Gastrocnemius medialis (tissue), 4 donors: ENCODE results near the gene GJC2. TPM values are rescaled to one million over a fixed set of nuclear protein-coding genes. Genes with fewer than 3 reads are reported as not detected.

Experiments
- ATAC-seq, 2 donors: fragments of 150-250 bp; one replicate each; pipeline ENCODE4 v1.9.1; 2016
- DNase-seq, 2 donors: peaks; one replicate each; pipeline ENCODE4 v3.0.0-alpha.2; 2019
- H3K27ac ChIP-seq, 4 donors: fragments of 200-600 bp; sonication (generic); 1 replicate in 1 of 4; 2 replicates in 3 of 4; pipeline ENCODE4 v1.5.1; 2016 to 2018; ENCODE audit warnings: mild to moderate bottlenecking in 2 of 4, moderate library complexity in 1 of 4
- H3K27me3 ChIP-seq, 3 donors: fragments of 200-600 bp; sonication (generic) in 2 of 3; 1 replicate in 1 of 3; 2 replicates in 2 of 3; pipeline versions ENCODE4 v1.5.1 to v1.6.0; 2016 to 2019; ENCODE audit warnings: mild to moderate bottlenecking in 1 of 3, moderate library complexity in 1 of 3
- H3K36me3 ChIP-seq, 2 donors: fragments of 200-600 bp; sonication (generic) in 1 of 2; one replicate each; pipeline ENCODE4 v1.5.1; 2017 to 2018
- H3K4me1 ChIP-seq, 2 donors: fragments of 200-600 bp; sonication (generic) in 1 of 2; one replicate each; pipeline ENCODE4 v1.5.1; 2016 to 2017; ENCODE audit warnings: mild to moderate bottlenecking in 2 of 2
- H3K4me3 ChIP-seq, 4 donors: fragments of 200-600 bp; sonication (generic) in 3 of 4; 1 replicate in 1 of 4; 2 replicates in 3 of 4; pipeline ENCODE4 v1.5.1; 2016 to 2019; ENCODE audit warnings: mild to moderate bottlenecking in 2 of 4
- H3K9me3 ChIP-seq, 3 donors: fragments of 200-600 bp; sonication (generic) in 2 of 3; 1 replicate in 1 of 3; 2 replicates in 2 of 3; pipeline ENCODE4 v1.5.1; 2016 to 2019
- POLR2A ChIP-seq, 2 donors: fragments of 450-650 bp; IDR thresholded peaks; one replicate each; pipeline ENCODE4 v1.6.1; 2017; ENCODE audit warnings: antibody characterized with exemption in 2 of 2, mild to moderate bottlenecking in 2 of 2, moderate library complexity in 2 of 2
- in situ Hi-C, 4 donors: fragments of 200-750 bp; cut with MboI; loops; one replicate each; pipeline versions ENCODE4 v1.15.0 to v1.8.0; 2017; ENCODE audit warnings: low sequenced_read_pairs in 4 of 4
- intact Hi-C: fragments of 100-400 bp; cut with DNase I; formaldehyde crosslinking; loops from one replicate; pipeline ENCODE4 v1.15.1; 2023; ENCODE audit warnings: low total_unique reads
- total RNA-seq, 4 donors: library from RNA; depleted of rRNA; stranded (reverse); fragments of >200 nt; gene quantifications; one replicate each; pipeline versions ENCODE4 v1.1.0 to v1.2.3, GENCODE V29; 2016
- TF ChIP-seq, protein P1 (sequence below), 5 experiments: fragments of 450-650 bp in 3 of 5; fragments of 200-600 bp in 2 of 5; sonication (generic) in 2 of 5; IDR thresholded peaks in 4 of 5; conservative IDR thresholded peaks in 1 of 5; 1 replicate in 4 of 5; 2 replicates in 1 of 5; pipeline ENCODE4 v1.5.1; 2016 to 2019; ENCODE audit warnings: antibody characterized with exemption in 5 of 5, mild to moderate bottlenecking in 3 of 5, moderate library complexity in 3 of 5

The GJC2 gene
- total RNA-seq, 4 donors from 2014 or later: 0.26 to 0.64 TPM; not detected in 2

DNA sequence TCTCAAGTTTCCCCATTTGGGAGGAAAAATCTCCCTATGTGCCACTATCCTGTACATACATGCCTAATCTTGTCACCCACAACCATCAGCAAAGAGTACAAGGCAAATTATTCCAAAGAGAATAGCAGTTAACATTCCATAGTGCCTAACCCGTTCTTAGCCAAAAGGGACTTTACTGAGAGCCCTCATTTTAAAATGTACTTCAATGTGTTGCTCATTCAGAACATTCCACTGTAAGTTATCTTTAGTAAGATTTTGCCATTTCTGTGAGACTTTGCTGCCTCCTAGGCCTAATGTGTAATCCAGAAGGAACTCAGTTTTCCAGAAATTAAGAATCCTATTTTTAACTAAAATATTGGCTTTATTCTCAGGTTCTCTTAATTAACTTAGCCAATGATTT lies 29.4 kb upstream of the GJC2 start:
- intact Hi-C loops (no loop called here), in situ Hi-C loops (no loop called here)
- DNase-seq: no peak
- Histone ChIP-seq H3K27me3 (no peaks in the 10 kb centered on the region), H3K4me1 (no peaks in the 10 kb centered on the region), H3K9me3 (no peaks in the 10 kb centered on the region), H3K4me3 (no peak overlapping the region), H3K36me3 (no peaks in the 10 kb centered on the region), H3K27ac (no peak overlapping the region)
- TF ChIP-seq POLR2A (IDR thresholded peaks at IDR 0.05): no peak
- no peak for ATAC-seq

DNA sequence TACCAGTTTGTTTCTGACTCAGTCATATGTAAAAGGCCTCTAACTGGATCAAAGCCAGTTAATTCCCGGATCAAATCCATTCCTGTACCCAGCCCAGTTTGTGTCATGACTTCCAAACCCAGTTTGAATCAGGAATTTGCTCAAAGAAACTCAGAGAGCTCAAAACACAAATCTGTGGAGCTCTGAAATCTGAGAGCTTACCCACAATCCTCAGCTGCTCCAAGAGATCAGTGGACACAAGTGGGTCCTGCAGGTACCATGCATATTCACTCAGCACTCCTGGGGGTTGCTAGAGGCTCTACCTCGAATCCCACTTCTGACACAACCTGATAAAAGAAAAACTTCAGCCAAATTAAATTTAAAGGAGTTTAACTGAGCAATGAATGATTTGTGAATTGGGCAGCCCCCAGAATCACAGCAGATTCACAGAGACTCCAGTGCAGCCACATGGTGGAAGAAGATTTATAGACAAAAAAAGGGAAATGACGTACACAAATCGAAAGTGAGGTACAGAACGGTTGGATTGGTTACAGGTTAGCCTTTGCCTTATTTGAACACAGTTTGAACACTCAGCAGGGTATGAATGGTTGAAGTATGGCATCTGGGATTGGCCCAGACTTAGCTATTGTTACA lies 28.8 kb upstream of the GJC2 start:
- no peak for TF ChIP-seq POLR2A (IDR thresholded peaks at IDR 0.05)
- TF ChIP-seq, protein P1, sequence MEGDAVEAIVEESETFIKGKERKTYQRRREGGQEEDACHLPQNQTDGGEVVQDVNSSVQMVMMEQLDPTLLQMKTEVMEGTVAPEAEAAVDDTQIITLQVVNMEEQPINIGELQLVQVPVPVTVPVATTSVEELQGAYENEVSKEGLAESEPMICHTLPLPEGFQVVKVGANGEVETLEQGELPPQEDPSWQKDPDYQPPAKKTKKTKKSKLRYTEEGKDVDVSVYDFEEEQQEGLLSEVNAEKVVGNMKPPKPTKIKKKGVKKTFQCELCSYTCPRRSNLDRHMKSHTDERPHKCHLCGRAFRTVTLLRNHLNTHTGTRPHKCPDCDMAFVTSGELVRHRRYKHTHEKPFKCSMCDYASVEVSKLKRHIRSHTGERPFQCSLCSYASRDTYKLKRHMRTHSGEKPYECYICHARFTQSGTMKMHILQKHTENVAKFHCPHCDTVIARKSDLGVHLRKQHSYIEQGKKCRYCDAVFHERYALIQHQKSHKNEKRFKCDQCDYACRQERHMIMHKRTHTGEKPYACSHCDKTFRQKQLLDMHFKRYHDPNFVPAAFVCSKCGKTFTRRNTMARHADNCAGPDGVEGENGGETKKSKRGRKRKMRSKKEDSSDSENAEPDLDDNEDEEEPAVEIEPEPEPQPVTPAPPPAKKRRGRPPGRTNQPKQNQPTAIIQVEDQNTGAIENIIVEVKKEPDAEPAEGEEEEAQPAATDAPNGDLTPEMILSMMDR (IDR thresholded peaks at IDR 0.05 in 4 of 5, conservative IDR thresholded peaks at IDR 0.05 in 1 of 5): no peak
- Histone ChIP-seq H3K4me1 (no peaks in the 10 kb centered on the region), H3K27ac (no peak overlapping the region), H3K4me3 (no peak overlapping the region), H3K9me3 (no peaks in the 10 kb centered on the region), H3K27me3 (no peaks in the 10 kb centered on the region), H3K36me3 (no peaks in the 10 kb centered on the region)
- in situ Hi-C loops: no loop called here
- DNase-seq (no peak), ATAC-seq (no peak)
- intact Hi-C loops: no loop called here

GRCh38 chr1:228122921-228123441 lies 26.7 kb upstream of the GJC2 start:
- H3K9me3 ChIP-seq: no peaks in the 10 kb centered on the region
- in situ Hi-C loops: no loop called here
- no peak overlapping the region for H3K4me3 ChIP-seq
- H3K27me3 ChIP-seq: no peaks in the 10 kb centered on the region
- TF ChIP-seq, protein P1 (IDR thresholded peaks at IDR 0.05 in 4 of 5, conservative IDR thresholded peaks at IDR 0.05 in 1 of 5): no peak
- no peak for TF ChIP-seq POLR2A (IDR thresholded peaks at IDR 0.05)
- no peak for ATAC-seq
- H3K4me1 ChIP-seq: no peaks in the 10 kb centered on the region
- DNase-seq: no peak
- H3K27ac ChIP-seq: no peak overlapping the region
- intact Hi-C loops: no loop called here
- no peaks in the 10 kb centered on the region for H3K36me3 ChIP-seq

DNA sequence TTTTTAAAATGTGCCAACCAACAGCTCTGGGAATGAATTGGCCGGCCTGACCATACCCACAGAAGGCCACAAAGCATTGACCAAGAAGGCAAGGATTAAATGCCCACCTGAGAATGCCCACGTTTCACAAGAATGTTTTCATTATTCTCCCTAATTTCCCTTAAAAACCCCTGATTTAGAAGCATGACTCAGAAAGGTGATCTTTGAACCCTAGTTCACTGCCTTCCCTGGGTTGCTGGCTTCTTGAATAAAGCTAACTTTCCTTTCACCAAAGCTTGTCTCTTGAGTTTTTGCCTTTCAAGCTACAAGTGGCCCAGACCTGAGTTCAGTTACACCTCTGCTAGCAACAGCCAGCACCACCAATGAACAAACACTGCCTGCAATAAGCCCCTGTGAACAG lies 26.2 kb upstream of the GJC2 start:
- Histone ChIP-seq H3K4me1 (no peaks in the 10 kb centered on the region), H3K9me3 (no peaks in the 10 kb centered on the region), H3K27ac (no peak overlapping the region), H3K4me3 (no peak overlapping the region), H3K27me3 (no peaks in the 10 kb centered on the region), H3K36me3 (no peaks in the 10 kb centered on the region)
- no peak for TF ChIP-seq POLR2A (IDR thresholded peaks at IDR 0.05)
- TF ChIP-seq, protein P1 (IDR thresholded peaks at IDR 0.05 in 4 of 5, conservative IDR thresholded peaks at IDR 0.05 in 1 of 5): no peak
- ATAC-seq (no peak), DNase-seq (no peak)
- in situ Hi-C loops (no loop called here), intact Hi-C loops (no loop called here)

GRCh38 chr1:228125185-228125584 lies 24.5 kb upstream of the GJC2 start:
- in situ Hi-C loops: no loop called here
- no peak for DNase-seq
- Histone ChIP-seq H3K36me3 (no peaks in the 10 kb centered on the region), H3K27me3 (no peaks in the 10 kb centered on the region), H3K4me3 (no peak overlapping the region), H3K9me3 (no peaks in the 10 kb centered on the region), H3K27ac (no peak overlapping the region), H3K4me1 (no peaks in the 10 kb centered on the region)
- no peak for ATAC-seq
- TF ChIP-seq POLR2A (IDR thresholded peaks at IDR 0.05): no peak
- intact Hi-C loops: no loop called here
